IPS-18a (cell line): ENCODE data around the gene ASCC3.

Experiments
- H3K27ac ChIP-seq: one replicate; pipeline ENCODE4 v1.5.1; 2013; ENCODE audit warnings: low read length
- H3K27me3 ChIP-seq: one replicate; pipeline ENCODE4 v1.6.1; 2013; ENCODE audit warnings: mild to moderate bottlenecking, low read length; ENCODE audit not compliant: control insufficient read depth, insufficient read depth
- H3K36me3 ChIP-seq: one replicate; pipeline ENCODE4 v1.6.1; 2013; ENCODE audit warnings: low read depth, low read length; ENCODE audit not compliant: control insufficient read depth
- H3K4me1 ChIP-seq: one replicate; pipeline ENCODE4 v1.6.1; 2013; ENCODE audit warnings: low read depth, low read length; ENCODE audit not compliant: control insufficient read depth
- H3K4me3 ChIP-seq: one replicate; pipeline ENCODE4 v1.5.1; 2013; ENCODE audit warnings: low read length
- H3K9ac ChIP-seq: one replicate; pipeline ENCODE4 v1.6.1; 2013; ENCODE audit warnings: mild to moderate bottlenecking, low read length, moderate library complexity
- H3K9me3 ChIP-seq: one replicate; pipeline ENCODE4 v1.6.1; 2013; ENCODE audit warnings: low read depth, low read length; ENCODE audit not compliant: control insufficient read depth

Gene ASCC3

GRCh38 chr6:100554228-100554627 lies 326.9 kb downstream of the ASCC3 start:
- Histone ChIP-seq H3K4me3 (no peak overlapping the region), H3K36me3 (no peaks in the 10 kb centered on the region), H3K9ac (no peak overlapping the region), H3K27ac (no peak overlapping the region), H3K4me1 (no peaks in the 10 kb centered on the region), H3K27me3 (no peaks in the 10 kb centered on the region), H3K9me3 (no peaks in the 10 kb centered on the region)

GRCh38 chr6:100553243-100553642 lies 327.9 kb downstream of the ASCC3 start:
- no peaks in the 10 kb centered on the region for H3K4me1 ChIP-seq
- no peak overlapping the region for H3K4me3 ChIP-seq
- H3K27me3 ChIP-seq, result no peaks in the 10 kb centered on the region
- H3K36me3 ChIP-seq, result no peaks in the 10 kb centered on the region
- H3K27ac ChIP-seq, result no peak overlapping the region
- no peak overlapping the region for H3K9ac ChIP-seq
- no peaks in the 10 kb centered on the region for H3K9me3 ChIP-seq

GRCh38 chr6:100549406-100550167 lies 331.5 kb downstream of the ASCC3 start:
- no peaks in the 10 kb centered on the region for H3K36me3 ChIP-seq
- no peak overlapping the region for H3K4me3 ChIP-seq
- no peaks in the 10 kb centered on the region for H3K4me1 ChIP-seq
- H3K27me3 ChIP-seq, result no peaks in the 10 kb centered on the region
- no peak overlapping the region for H3K9ac ChIP-seq
- no peak overlapping the region for H3K27ac ChIP-seq
- H3K9me3 ChIP-seq, result no peaks in the 10 kb centered on the region

GRCh38 chr6:100538086-100538485 lies 343.0 kb downstream of the ASCC3 start:
- H3K36me3 ChIP-seq, result peaks cover 4% of the 10 kb centered on the region

GRCh38 chr6:100518588-100518987 lies 362.5 kb downstream of the ASCC3 start:
- Histone ChIP-seq H3K4me3 (no peak overlapping the region), H3K27me3 (no peaks in the 10 kb centered on the region), H3K4me1 (no peaks in the 10 kb centered on the region), H3K27ac (no peak overlapping the region), H3K9me3 (no peaks in the 10 kb centered on the region), H3K36me3 (no peaks in the 10 kb centered on the region), H3K9ac (no peak overlapping the region)

More at GRCh38 chr6:100538086-100538485, 343.0 kb downstream of the ASCC3 start:
- Histone ChIP-seq H3K27ac (no peak overlapping the region), H3K4me3 (no peak overlapping the region), H3K9ac (no peak overlapping the region), H3K27me3 (no peaks in the 10 kb centered on the region), H3K4me1 (no peaks in the 10 kb centered on the region), H3K9me3 (no peaks in the 10 kb centered on the region)

- Histone ChIP-seq H3K9ac (no peak overlapping the region), H3K27ac (no peak overlapping the region), H3K4me1 (no peaks in the 10 kb centered on the region), H3K36me3 (peaks cover under 1% of the 10 kb centered on the region), H3K9me3 (no peaks in the 10 kb centered on the region), H3K4me3 (no peak overlapping the region), H3K27me3 (no peaks in the 10 kb centered on the region)
These were observed 363.5 kb downstream of the ASCC3 start for GRCh38 chr6:100517633-100518032.

GRCh38 chr6:100517106-100517505 lies 364.0 kb downstream of the ASCC3 start:
- Histone ChIP-seq H3K36me3 (peaks cover 4% of the 10 kb centered on the region), H3K27ac (no peak overlapping the region), H3K9me3 (no peaks in the 10 kb centered on the region), H3K9ac (no peak overlapping the region), H3K4me3 (no peak overlapping the region), H3K4me1 (no peaks in the 10 kb centered on the region), H3K27me3 (no peaks in the 10 kb centered on the region)

GRCh38 chr6:100514660-100515059 lies 366.5 kb downstream of the ASCC3 start:
- no peaks in the 10 kb centered on the region for H3K9me3 ChIP-seq
- H3K36me3 ChIP-seq, result peaks cover 8% of the 10 kb centered on the region
- H3K4me3 ChIP-seq, result no peak overlapping the region
- no peak overlapping the region for H3K9ac ChIP-seq
- H3K27ac ChIP-seq, result no peak overlapping the region
- H3K27me3 ChIP-seq, result no peaks in the 10 kb centered on the region
- H3K4me1 ChIP-seq, result no peaks in the 10 kb centered on the region

- Histone ChIP-seq H3K9ac (no peak overlapping the region), H3K27ac (no peak overlapping the region), H3K4me1 (no peaks in the 10 kb centered on the region), H3K9me3 (no peaks in the 10 kb centered on the region), H3K4me3 (no peak overlapping the region), H3K36me3 (peaks cover 10% of the 10 kb centered on the region), H3K27me3 (no peaks in the 10 kb centered on the region)
These were observed 368.8 kb downstream of the ASCC3 start for GRCh38 chr6:100512203-100512862.

- Histone ChIP-seq H3K27me3 (no peaks in the 10 kb centered on the region), H3K9me3 (no peaks in the 10 kb centered on the region), H3K4me3 (no peak overlapping the region), H3K36me3 (peaks cover 10% of the 10 kb centered on the region), H3K9ac (no peak overlapping the region), H3K27ac (no peak overlapping the region), H3K4me1 (no peaks in the 10 kb centered on the region)
These were observed 372.0 kb downstream of the ASCC3 start for GRCh38 chr6:100509101-100509500.

GRCh38 chr6:100506651-100507050 lies 374.5 kb downstream of the ASCC3 start:
- Histone ChIP-seq H3K36me3 (peaks cover 6% of the 10 kb centered on the region), H3K4me1 (no peaks in the 10 kb centered on the region), H3K9me3 (no peaks in the 10 kb centered on the region), H3K9ac (no peak overlapping the region), H3K27ac (no peak overlapping the region), H3K4me3 (no peak overlapping the region), H3K27me3 (no peaks in the 10 kb centered on the region)
